Neural progenitor cell (in vitro differentiated cells): ENCODE data around the gene RND2. TPM values are rescaled to one million over a fixed set of nuclear protein-coding genes. Genes with fewer than 3 reads are reported as not detected.
"Not testable (repeated sequence)": the region's sequence is repeated elsewhere in the genome, so short reads cannot be mapped to it uniquely, and the experiment has no call there.

Experiments used
- DNase-seq: peaks from one replicate; pipeline ENCODE4 v3.0.0-alpha.2; 2016; ENCODE audit warnings: low spot score
- H2AFZ ChIP-seq: fragments of 200-600 bp; sonication (generic); replicated peaks from 2 replicates; pipeline ENCODE4 v1.6.1; 2016; ENCODE audit warnings: antibody characterized with exemption
- H3F3A ChIP-seq: fragments of 200-600 bp; sonication (generic); 2 replicates; pipeline ENCODE4 v1.6.1; 2016; ENCODE audit warnings: antibody characterized with exemption, low read depth
- H3K27ac ChIP-seq: fragments of 200-600 bp; sonication (generic); 2 replicates; pipeline ENCODE4 v1.5.1; 2016; ENCODE audit warnings: mild to moderate bottlenecking
- H3K27me3 ChIP-seq: fragments of 200-600 bp; sonication (generic); 2 replicates; pipeline ENCODE4 v1.6.1; 2016; ENCODE audit warnings: mild to moderate bottlenecking, moderate library complexity
- H3K36me3 ChIP-seq: fragments of 200-600 bp; sonication (generic); 2 replicates; pipeline ENCODE4 v1.5.1; 2016
- H3K4me1 ChIP-seq: fragments of 200-600 bp; sonication (generic); 2 replicates; pipeline ENCODE4 v1.6.1; 2016; ENCODE audit warnings: mixed run types
- H3K4me2 ChIP-seq: fragments of 200-600 bp; sonication (generic); 2 replicates; pipeline ENCODE4 v1.6.1; 2016
- H3K4me3 ChIP-seq: fragments of 200-600 bp; sonication (generic); 2 replicates; pipeline ENCODE4 v1.5.1; 2016
- H3K79me2 ChIP-seq: fragments of 200-600 bp; sonication (generic); 2 replicates; pipeline ENCODE4 v1.6.1; 2016; ENCODE audit warnings: low read depth
- H3K9ac ChIP-seq: fragments of 200-600 bp; sonication (generic); 2 replicates; pipeline ENCODE4 v1.6.1; 2016
- H3K9me3 ChIP-seq: fragments of 200-600 bp; sonication (generic); 2 replicates; pipeline ENCODE4 v1.5.1; 2016; ENCODE audit warnings: low read depth
- H4K20me1 ChIP-seq: fragments of 200-600 bp; sonication (generic); 2 replicates; pipeline ENCODE4 v1.6.1; 2016; ENCODE audit warnings: low read depth
- H3K27ac Mint-ChIP-seq: 3 replicates; pipeline ENCODE4 v1.8.0; 2021; ENCODE audit warnings: mixed read lengths
- H3K27me3 Mint-ChIP-seq: 2 replicates; pipeline ENCODE4 v1.8.0; 2022; ENCODE audit warnings: low read depth, mild to moderate bottlenecking, inconsistent platforms, moderate library complexity, mixed read lengths; ENCODE audit not compliant: insufficient read depth
- H3K36me3 Mint-ChIP-seq: 3 replicates; pipeline ENCODE4 v1.8.0; 2021; ENCODE audit warnings: mixed read lengths
- H3K4me1 Mint-ChIP-seq: 3 replicates; pipeline ENCODE4 v1.8.0; 2021; ENCODE audit warnings: mixed read lengths
- H3K4me3 Mint-ChIP-seq: 3 replicates; pipeline ENCODE4 v1.8.0; 2021; ENCODE audit warnings: mild to moderate bottlenecking, moderate library complexity, mixed read lengths
- H3K9me3 Mint-ChIP-seq: 3 replicates; pipeline ENCODE4 v1.8.0; 2020; ENCODE audit warnings: mixed read lengths
- CTCF ChIP-seq: fragments of 200-600 bp; sonication (generic); IDR thresholded peaks from 2 replicates; pipeline ENCODE4 v1.5.1; 2017; ENCODE audit warnings: antibody characterized with exemption, mild to moderate bottlenecking
- EZH2 ChIP-seq: fragments of 200-600 bp; sonication (generic); IDR thresholded peaks from 2 replicates; pipeline ENCODE4 v1.6.1; 2017; ENCODE audit warnings: antibody characterized with exemption, mild to moderate bottlenecking, moderate library complexity
- EZH2phosphoT487 ChIP-seq: fragments of 200-600 bp; sonication (generic); IDR thresholded peaks from 2 replicates; pipeline ENCODE4 v1.6.1; 2017; ENCODE audit warnings: antibody characterized with exemption
- total RNA-seq: library from RNA; depleted of rRNA; stranded (reverse); fragments of >200 nt; gene quantifications from 2 replicates; pipeline ENCODE4 v1.2.3, GENCODE V29; 2015; ENCODE audit warnings: low replicate concordance

Gene RND2
- total RNA-seq, 1 donor from 2014 or later = 35.0 TPM

- no peak overlapping the region for H2AFZ ChIP-seq
- DNase-seq = no peak
- no peak for TF ChIP-seq CTCF
- H3K27me3 ChIP-seq = no peaks in the 10 kb centered on the region
- Mint-ChIP-seq H3K4me3 (no peak overlapping the region), H3K9me3 (no peaks in the 10 kb centered on the region), H3K27ac (no peak overlapping the region), H3K4me1 (peaks cover 25% of the 10 kb centered on the region), H3K36me3 (peaks cover 10% of the 10 kb centered on the region), H3K27me3 (peaks cover 9% of the 10 kb centered on the region)
- H3K36me3 ChIP-seq = peaks cover 5% of the 10 kb centered on the region
- no peak overlapping the region for H3K9ac ChIP-seq
- no peaks in the 10 kb centered on the region for H3K79me2 ChIP-seq
- H3K4me3 ChIP-seq = no peak overlapping the region
- H3K9me3 ChIP-seq = no peaks in the 10 kb centered on the region
- no peaks in the 10 kb centered on the region for H4K20me1 ChIP-seq
- H3K4me1 ChIP-seq = peaks cover 29% of the 10 kb centered on the region
- H3F3A ChIP-seq = peaks cover 50% of the 10 kb centered on the region
- no peak overlapping the region for H3K4me2 ChIP-seq
- no peak overlapping the region for H3K27ac ChIP-seq
These were observed 18.3 kb downstream of the RND2 start for GRCh38 chr17:43043307-43043706.

GRCh38 chr17:43044024-43044423 is 19.0 kb downstream of the RND2 start:
- H3K27ac ChIP-seq = no peak overlapping the region
- DNase-seq = no peak
- no peaks in the 10 kb centered on the region for H3K9me3 ChIP-seq
- Mint-ChIP-seq H3K9me3 (no peaks in the 10 kb centered on the region), H3K27ac (no peak overlapping the region), H3K36me3 (peaks cover 10% of the 10 kb centered on the region), H3K4me3 (no peak overlapping the region), H3K27me3 (peaks cover 8% of the 10 kb centered on the region), H3K4me1 (peaks cover 24% of the 10 kb centered on the region)
- H3K4me1 ChIP-seq = peaks cover 29% of the 10 kb centered on the region
- H3K4me2 ChIP-seq = no peak overlapping the region
- H3F3A ChIP-seq = peaks cover 50% of the 10 kb centered on the region
- H3K4me3 ChIP-seq = no peak overlapping the region
- H2AFZ ChIP-seq = no peak overlapping the region
- no peaks in the 10 kb centered on the region for H3K79me2 ChIP-seq
- H3K9ac ChIP-seq = no peak overlapping the region
- TF ChIP-seq EZH2phosphoT487 (no peak), EZH2 (no peak)
- H4K20me1 ChIP-seq = no peaks in the 10 kb centered on the region
- H3K27me3 ChIP-seq = no peaks in the 10 kb centered on the region
- peaks cover 5% of the 10 kb centered on the region for H3K36me3 ChIP-seq

- no peaks in the 10 kb centered on the region for H3K9me3 Mint-ChIP-seq
- Histone ChIP-seq H3K4me2 (no peak overlapping the region), H2AFZ (no peak overlapping the region), H3K4me1 (no peaks in the 10 kb centered on the region), H3K36me3 (peaks cover 3% of the 10 kb centered on the region), H3K9ac (no peak overlapping the region), H4K20me1 (no peaks in the 10 kb centered on the region), H3K4me3 (no peak overlapping the region), H3F3A (no peaks in the 10 kb centered on the region), H3K27me3 (no peaks in the 10 kb centered on the region), H3K9me3 (no peaks in the 10 kb centered on the region), H3K27ac (no peak overlapping the region), H3K79me2 (no peaks in the 10 kb centered on the region)
- H3K27ac Mint-ChIP-seq = no peak overlapping the region
- H3K36me3 Mint-ChIP-seq = peaks cover 32% of the 10 kb centered on the region
- TF ChIP-seq CTCF (no peak), EZH2phosphoT487 (no peak), EZH2 (no peak)
- H3K27me3 Mint-ChIP-seq = peaks cover 8% of the 10 kb centered on the region
- H3K4me3 Mint-ChIP-seq = no peak overlapping the region
- DNase-seq = no peak
- no peaks in the 10 kb centered on the region for H3K4me1 Mint-ChIP-seq
These were observed 26.9 kb downstream of the RND2 start for GRCh38 chr17:43051969-43052368.

- not testable (repeated sequence) for H3K27me3 ChIP-seq, H3K79me2 ChIP-seq, H3K27ac ChIP-seq, H3K27me3 Mint-ChIP-seq, H3K9me3 Mint-ChIP-seq, H3K4me3 Mint-ChIP-seq, H3K4me2 ChIP-seq, H4K20me1 ChIP-seq, H2AFZ ChIP-seq, H3K9me3 ChIP-seq, H3K36me3 ChIP-seq, H3K27ac Mint-ChIP-seq, H3K4me1 Mint-ChIP-seq, H3K9ac ChIP-seq, DNase-seq, H3K4me3 ChIP-seq, H3F3A ChIP-seq, H3K4me1 ChIP-seq
- peaks cover 28% of the 10 kb centered on the region for H3K36me3 Mint-ChIP-seq
These were observed 28.0 kb downstream of the RND2 start for GRCh38 chr17:43053008-43053407.
